ENCODE measurements around the gene SELL. TPM values are rescaled to one million over a fixed set of nuclear protein-coding genes. Genes with fewer than 3 reads are reported as not detected.
A peak's percentile ranks its signal among the peaks of the same experiment; 100 is the strongest.

SELL gene
- total and polyA plus RNA-seq, 10 of the 15 experiments (the other 5 are each of a cell fraction or from before 2014, with no cell fraction given) = 31.8 to 66.0 (median 50.9) TPM

GRCh38 chr1:169648709-169649108, 62.7 kb downstream of the SELL start:
- SMC1A ChIA-PET (ENCODE audit: uncharacterized antibody, unreplicated experiment) = no interaction called here
- H3K79me2 ChIP-seq (ENCODE audit: control insufficient read depth, insufficient read depth, low read length) = no peaks in the 10 kb centered on the region
- CTCF ChIA-PET = no interaction called here
- no peaks in the 10 kb centered on the region for H4K20me1 ChIP-seq (ENCODE audit: control insufficient read depth, insufficient read depth)
- no peak overlapping the region for H2AFZ ChIP-seq (ENCODE audit: control insufficient read depth, low read depth, low read length)
- H3K9ac ChIP-seq (ENCODE audit: control insufficient read depth, insufficient read depth, low read length) = no peak overlapping the region
- DNase-seq (ENCODE audit: low read depth, low spot score) (no peak), ATAC-seq (peak; percentile 34; the same call in 1 of the 3 replicates), FAIRE-seq (no peak)
- RAD21 ChIA-PET (ENCODE audit: unreplicated experiment) = no interaction called here
- H3K4me1 ChIP-seq (ENCODE audit: control insufficient read depth, insufficient read depth, low read length) = no peaks in the 10 kb centered on the region
- no peak overlapping the region for H3K4me2 ChIP-seq (ENCODE audit: control insufficient read depth, insufficient read depth)
- 6% methylated on average over 1 of the region's 1 CpG for WGBS (ENCODE audit: insufficient coverage, insufficient replicate concordance, low lambda C conversion rate, missing lambda C conversion rate)
- no peak overlapping the region for H3K4me3 ChIP-seq
- in situ Hi-C loops (cut with MboI) = no loop called here
- no peaks in the 10 kb centered on the region for H3K27me3 ChIP-seq (replicated peaks in 1 of 2; ENCODE audit: control insufficient read depth in 2 of 2, insufficient read depth in 2 of 2, low read length in 1 of 2)
- no TSS peak for BruUV-seq (replicated peaks)
- intact Hi-C loops (cut with micrococcal nuclease; ENCODE audit: unreplicated experiment) = no loop called here
- POLR2A ChIA-PET = no interaction called here
- no peaks in the 10 kb centered on the region for H3K9me3 ChIP-seq (replicated peaks; ENCODE audit: control insufficient read depth, insufficient read depth, low read length)
- H3K36me3 ChIP-seq (ENCODE audit: control insufficient read depth in 2 of 2, insufficient read depth in 2 of 2, low read length in 1 of 2) = no peaks in the 10 kb centered on the region
- H3K27ac ChIP-seq (ENCODE audit: control insufficient read depth, insufficient read depth) = no peak overlapping the region
- TF ChIP-seq NR2C1 (IDR thresholded peaks at IDR 0.05) (0 out of 2 replicates have a peak, but pooled peaks have one; percentile 20), SPI1 (IDR thresholded peaks at IDR 0.05; ENCODE audit: borderline replicate concordance, insufficient read depth, low read depth, low read length) (peak; percentile 33; the same call in 1 of the 2 replicates), TCF7 (IDR thresholded peaks at IDR 0.05; ENCODE audit: borderline replicate concordance) (no peak)

GRCh38 chr1:169648187-169648586, 63.2 kb downstream of the SELL start:
- POLR2A ChIA-PET = no interaction called here
- no peak for ATAC-seq

More at GRCh38 chr1:169648187-169648586, 63.2 kb downstream of the SELL start:
- CTCF ChIA-PET = no interaction called here
- no peak overlapping the region for H3K4me3 ChIP-seq
- DNase-seq (ENCODE audit: low read depth, low spot score) = no peak
- in situ Hi-C loops (cut with MboI) (no loop called here), intact Hi-C loops (cut with micrococcal nuclease; ENCODE audit: unreplicated experiment) (no loop called here)
- RAD21 ChIA-PET (ENCODE audit: unreplicated experiment) = no interaction called here
- BruUV-seq (replicated peaks) = no TSS peak
- H3K27ac ChIP-seq (ENCODE audit: control insufficient read depth, insufficient read depth) = no peak overlapping the region
- WGBS (ENCODE audit: insufficient coverage, insufficient replicate concordance, low lambda C conversion rate, missing lambda C conversion rate) = 91% methylated on average over 2 of the region's 2 CpGs
- no peaks in the 10 kb centered on the region for H3K79me2 ChIP-seq (ENCODE audit: control insufficient read depth, insufficient read depth, low read length)
- no peaks in the 10 kb centered on the region for H4K20me1 ChIP-seq (ENCODE audit: control insufficient read depth, insufficient read depth)
- no peaks in the 10 kb centered on the region for H3K9me3 ChIP-seq (replicated peaks; ENCODE audit: control insufficient read depth, insufficient read depth, low read length)
- no peaks in the 10 kb centered on the region for H3K27me3 ChIP-seq (replicated peaks in 1 of 2; ENCODE audit: control insufficient read depth in 2 of 2, insufficient read depth in 2 of 2, low read length in 1 of 2)
- no peak for FAIRE-seq
- H3K4me1 ChIP-seq (ENCODE audit: control insufficient read depth, insufficient read depth, low read length) = no peaks in the 10 kb centered on the region
- TF ChIP-seq CHD1 (IDR thresholded peaks at IDR 0.05; ENCODE audit: low read depth, low read length) = no peak
- no peak for TF ChIP-seq ZNF687 (IDR thresholded peaks at IDR 0.05)
- TF ChIP-seq TCF7 (IDR thresholded peaks at IDR 0.05; ENCODE audit: borderline replicate concordance) = no peak
- TF ChIP-seq POLR2A (IDR thresholded peaks at IDR 0.05; ENCODE audit: low read depth, low read length) = no peak
- no peak overlapping the region for H3K4me2 ChIP-seq (ENCODE audit: control insufficient read depth, insufficient read depth)
- no peaks in the 10 kb centered on the region for H3K36me3 ChIP-seq (ENCODE audit: control insufficient read depth in 2 of 2, insufficient read depth in 2 of 2, low read length in 1 of 2)
- no peak overlapping the region for H2AFZ ChIP-seq (ENCODE audit: control insufficient read depth, low read depth, low read length)
- SMC1A ChIA-PET (ENCODE audit: uncharacterized antibody, unreplicated experiment) = no interaction called here
- no peak overlapping the region for H3K9ac ChIP-seq (ENCODE audit: control insufficient read depth, insufficient read depth, low read length)

All from GM12878 (cell line).